ENCODE results near the gene ISYNA1. TPM values are rescaled to one million over a fixed set of nuclear protein-coding genes. Genes with fewer than 3 reads are reported as not detected.

ISYNA1 gene
- total RNA-seq, 1 donor from 2014 or later = 30.6 TPM

DNA sequence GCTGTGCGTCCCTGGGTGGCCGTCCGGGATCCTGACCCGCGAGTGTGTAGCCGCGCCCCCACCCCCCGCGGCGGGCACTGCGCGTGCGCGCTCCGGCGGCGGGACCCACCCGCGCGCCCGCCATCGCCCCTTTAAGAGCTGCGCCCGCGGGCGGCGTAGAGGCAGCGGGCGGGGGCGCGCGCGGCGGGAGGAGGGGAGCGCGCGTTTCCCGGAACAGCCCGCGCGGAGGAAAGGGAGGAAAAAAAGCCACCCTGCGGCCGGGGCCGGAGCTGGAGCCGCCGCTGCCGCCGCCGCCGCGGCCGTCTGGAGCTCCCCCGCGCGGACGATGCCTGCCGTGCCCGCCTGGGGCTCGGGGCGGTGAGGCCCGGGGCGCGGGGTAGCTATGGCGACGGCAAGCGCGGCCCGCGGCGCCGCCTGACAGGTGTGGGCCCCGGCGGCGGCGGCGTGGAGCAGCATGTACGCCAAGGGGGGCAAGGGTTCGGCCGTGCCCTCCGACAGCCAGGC lies 18.7 kb downstream of the ISYNA1 start, which contains the start of gene SSBP4:
TSS of gene SSBP4 (plus strand) at position 204 of the 504 bp plus-strand sequence. CDS start at position 455, 251 bp downstream.
- intact Hi-C loops (cut with DNase I) = no loop called here
- Histone ChIP-seq H3K36me3 (no peaks in the 10 kb centered on the region), H3K27ac (peak within 1 kb of the TSS; percentile 97), H3K9me3 (no peaks in the 10 kb centered on the region), H3K27me3 (ENCODE audit: low read depth) (no peaks in the 10 kb centered on the region), H3K4me1 (peaks cover 80% of the 10 kb centered on the region), H3K4me3 (peak within 1 kb of the TSS; percentile 80)
- TF ChIP-seq, protein P1, sequence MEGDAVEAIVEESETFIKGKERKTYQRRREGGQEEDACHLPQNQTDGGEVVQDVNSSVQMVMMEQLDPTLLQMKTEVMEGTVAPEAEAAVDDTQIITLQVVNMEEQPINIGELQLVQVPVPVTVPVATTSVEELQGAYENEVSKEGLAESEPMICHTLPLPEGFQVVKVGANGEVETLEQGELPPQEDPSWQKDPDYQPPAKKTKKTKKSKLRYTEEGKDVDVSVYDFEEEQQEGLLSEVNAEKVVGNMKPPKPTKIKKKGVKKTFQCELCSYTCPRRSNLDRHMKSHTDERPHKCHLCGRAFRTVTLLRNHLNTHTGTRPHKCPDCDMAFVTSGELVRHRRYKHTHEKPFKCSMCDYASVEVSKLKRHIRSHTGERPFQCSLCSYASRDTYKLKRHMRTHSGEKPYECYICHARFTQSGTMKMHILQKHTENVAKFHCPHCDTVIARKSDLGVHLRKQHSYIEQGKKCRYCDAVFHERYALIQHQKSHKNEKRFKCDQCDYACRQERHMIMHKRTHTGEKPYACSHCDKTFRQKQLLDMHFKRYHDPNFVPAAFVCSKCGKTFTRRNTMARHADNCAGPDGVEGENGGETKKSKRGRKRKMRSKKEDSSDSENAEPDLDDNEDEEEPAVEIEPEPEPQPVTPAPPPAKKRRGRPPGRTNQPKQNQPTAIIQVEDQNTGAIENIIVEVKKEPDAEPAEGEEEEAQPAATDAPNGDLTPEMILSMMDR (IDR thresholded peaks at IDR 0.05) = peak; percentile 44
- DNase-seq (peak; percentile 80), ATAC-seq (peak; percentile 51 to 60)

DNA sequence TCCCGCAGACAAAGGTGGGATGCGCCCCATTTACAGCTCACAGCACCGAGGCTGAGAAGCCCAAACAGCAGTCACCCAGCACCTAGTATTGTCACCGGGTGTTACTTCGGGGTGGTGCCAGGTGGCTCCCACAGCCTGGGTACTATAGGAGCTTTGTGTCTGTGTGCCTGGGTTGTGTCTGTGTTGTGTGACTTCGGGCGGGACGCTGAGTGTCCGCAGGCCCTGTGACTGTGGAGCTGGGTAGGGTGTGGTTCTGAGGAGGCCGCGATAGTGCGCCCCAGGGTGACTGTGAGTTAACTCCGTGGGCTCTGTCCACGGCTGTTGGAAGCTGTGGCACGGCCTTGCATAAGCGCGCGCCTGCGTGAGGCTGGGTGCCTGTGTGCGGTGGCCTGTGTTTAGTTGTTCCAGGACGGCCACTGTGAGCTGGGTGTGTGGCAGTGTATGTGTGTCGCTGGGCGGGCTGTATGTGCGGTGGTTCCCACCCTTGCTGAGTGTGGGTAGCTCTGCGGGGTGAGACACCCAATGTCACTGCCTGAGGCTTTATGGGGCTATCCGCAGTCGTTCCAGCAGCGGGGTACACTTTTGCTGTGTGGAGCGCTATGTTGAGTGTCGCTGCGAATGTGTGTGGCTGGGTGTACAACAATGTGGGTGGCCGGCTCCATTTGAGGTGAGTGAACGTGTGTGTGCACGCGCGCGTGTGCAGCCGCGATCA lies 19.3 kb downstream of the ISYNA1 start:
- no peaks in the 10 kb centered on the region for H3K27me3 ChIP-seq (ENCODE audit: low read depth)
- peak overlapping the region; percentile 80 for H3K4me3 ChIP-seq
- TF ChIP-seq, protein P1 (IDR thresholded peaks at IDR 0.05) = no peak
- no peaks in the 10 kb centered on the region for H3K36me3 ChIP-seq
- DNase-seq (peak; percentile 77), ATAC-seq (peak; percentile 3 to 6)
- peaks cover 82% of the 10 kb centered on the region for H3K4me1 ChIP-seq
- intact Hi-C loops (cut with DNase I) = no loop called here
- no peaks in the 10 kb centered on the region for H3K9me3 ChIP-seq
- peak overlapping the region; percentile 97 for H3K27ac ChIP-seq

DNA sequence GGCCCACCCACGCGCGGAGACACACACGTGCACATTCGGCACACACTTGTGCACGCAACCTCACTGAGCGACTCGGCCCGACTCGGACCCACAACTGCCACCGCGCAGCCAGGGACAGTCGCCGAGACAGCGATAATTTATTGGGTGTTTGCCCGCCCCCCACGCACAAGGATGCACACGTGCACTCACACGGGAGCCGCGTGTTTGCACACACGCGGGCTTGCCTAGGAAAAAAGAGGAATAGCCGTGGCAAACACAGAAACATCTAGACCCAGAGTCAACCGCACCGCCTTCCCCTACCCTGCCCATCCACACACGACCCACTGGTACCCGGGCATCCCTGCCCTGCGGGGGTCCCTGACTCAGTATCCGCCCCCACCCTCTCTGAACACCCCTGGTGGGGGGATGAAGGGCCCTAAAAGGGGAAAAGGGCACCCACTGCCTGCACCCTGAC lies 19.9 kb downstream of the ISYNA1 start:
- TF ChIP-seq, protein P1 (IDR thresholded peaks at IDR 0.05) = no peak
- Histone ChIP-seq H3K36me3 (no peaks in the 10 kb centered on the region), H3K4me3 (peak overlapping the region; percentile 80), H3K4me1 (peaks cover 76% of the 10 kb centered on the region), H3K27ac (peak overlapping the region; percentile 97), H3K9me3 (no peaks in the 10 kb centered on the region), H3K27me3 (ENCODE audit: low read depth) (no peaks in the 10 kb centered on the region)
- intact Hi-C loops (cut with DNase I) = no loop called here
- peak; percentile 81 for DNase-seq
- peak in 1 of 2 donors; percentile 1 for ATAC-seq

DNA sequence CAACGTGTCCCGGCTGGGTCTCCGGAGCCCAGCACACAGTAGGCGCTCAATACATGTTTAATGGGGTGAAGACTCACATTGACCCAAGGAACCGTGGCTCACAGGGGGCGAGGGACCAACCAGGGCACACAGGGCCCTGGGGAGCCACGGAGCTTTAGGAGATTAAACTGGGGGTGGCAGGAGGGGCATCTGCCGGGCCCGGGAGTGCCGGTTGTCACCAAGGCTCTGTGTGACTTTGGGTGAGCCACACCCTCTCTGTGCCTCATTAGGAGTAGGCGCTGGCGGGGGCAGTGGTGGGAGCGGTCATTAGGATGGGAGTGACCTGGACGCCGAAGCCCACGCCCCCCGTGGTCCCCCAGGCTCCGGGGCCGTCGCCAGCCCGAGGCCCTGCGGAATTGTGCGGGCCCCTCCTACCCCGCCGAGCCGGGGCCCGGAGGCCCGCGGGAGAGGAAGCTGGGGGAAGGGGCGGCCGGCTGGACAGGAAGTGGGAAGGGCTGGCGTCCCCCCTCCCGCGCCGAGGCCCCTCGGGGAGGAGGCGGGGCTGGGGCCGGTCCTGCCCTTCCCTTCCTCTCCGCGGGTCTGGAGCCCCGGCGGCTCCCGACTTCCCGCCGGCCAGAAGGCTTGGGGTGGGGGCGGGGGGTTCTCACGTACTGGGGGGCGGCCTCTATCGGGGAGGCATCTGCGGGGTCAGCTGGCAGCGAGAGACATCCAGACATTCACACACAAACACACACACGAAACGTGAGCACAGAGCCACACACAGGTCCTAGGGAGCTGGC lies 20.5 kb downstream of the ISYNA1 start:
- no peaks in the 10 kb centered on the region for H3K9me3 ChIP-seq
- peak overlapping the region; percentile 80 for H3K4me3 ChIP-seq
- peak; percentile 49 to 65 for ATAC-seq
- no peaks in the 10 kb centered on the region for H3K27me3 ChIP-seq (ENCODE audit: low read depth)
- H3K27ac ChIP-seq = peak overlapping the region; percentile 97
- intact Hi-C loops (cut with DNase I) = no loop called here
- no peaks in the 10 kb centered on the region for H3K36me3 ChIP-seq
- TF ChIP-seq, protein P1 (IDR thresholded peaks at IDR 0.05) = no peak
- H3K4me1 ChIP-seq = peaks cover 70% of the 10 kb centered on the region
- peak; percentile 87 for DNase-seq

DNA sequence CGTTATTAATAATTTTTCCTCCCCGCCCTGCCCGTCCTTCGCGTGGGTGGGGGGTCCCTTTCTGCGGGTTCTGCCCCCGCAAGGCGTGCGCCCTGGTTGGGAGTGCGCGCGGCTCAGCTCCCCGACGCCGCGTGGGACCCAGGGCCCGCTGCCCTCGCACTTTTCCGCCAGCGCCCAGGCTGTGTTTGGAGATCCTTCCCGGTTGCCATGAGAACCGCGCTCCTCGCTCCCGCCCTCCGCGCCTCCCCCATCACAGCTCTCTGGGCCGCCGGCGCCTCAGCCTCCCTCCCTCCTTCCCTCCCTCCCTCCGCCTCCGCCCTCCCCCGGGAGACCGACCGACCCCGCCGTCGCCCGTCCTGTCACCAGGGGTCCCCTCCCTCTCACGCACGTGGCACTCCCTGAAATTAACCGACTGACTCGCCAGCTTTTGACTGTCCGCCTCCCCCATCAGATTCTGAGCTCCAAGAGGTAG lies 21.1 kb downstream of the ISYNA1 start:
- H3K36me3 ChIP-seq = no peaks in the 10 kb centered on the region
- DNase-seq (peak; percentile 92), ATAC-seq (peak; percentile 76)
- H3K9me3 ChIP-seq = no peaks in the 10 kb centered on the region
- peaks cover 70% of the 10 kb centered on the region for H3K4me1 ChIP-seq
- H3K4me3 ChIP-seq = peak overlapping the region; percentile 80
- TF ChIP-seq, protein P1 (IDR thresholded peaks at IDR 0.05) = no peak
- intact Hi-C loops (cut with DNase I) = no loop called here
- H3K27me3 ChIP-seq (ENCODE audit: low read depth) = no peaks in the 10 kb centered on the region
- peak overlapping the region; percentile 97 for H3K27ac ChIP-seq

All from lower lobe of right lung (tissue), 2 donors.